K562 (cell line): Measurements from ENCODE around the gene MYO15A. TPM values are rescaled to one million over a fixed set of nuclear protein-coding genes. Genes with fewer than 3 reads are reported as not detected.

Source experiments
- ATAC-seq: fragments of 200-7000 bp; cut with Tn5 transposase; 3 replicates; pipeline ENCODE4 v1.9.1; 2020; ENCODE audit warnings: moderate library complexity
- BruUV-seq: library from RNA; stranded (reverse); fragments of 400-500 nt; replicated peaks from 2 replicates; lab custom pipeline; 2021; lab: Mats Ljungman, UMichigan
- CTCF ChIA-PET: fragments of 300-600 bp; formaldehyde crosslinking; extraction: SDS; loops from one replicate; lab custom pipeline; 2021; ENCODE audit warnings: low intra/inter-chr PET ratio; lab: Yijun Ruan, JAX
- POLR2A ChIA-PET: fragments of 300-600, 350-650 bp; sonication (Branson Sonifier 250); formaldehyde crosslinking; extraction: SDS; loops from one replicate; lab custom pipeline; 2021; ENCODE audit warnings: antibody characterized with exemption, inconsistent platforms; lab: Yijun Ruan, JAX
- DNase-seq, 4 experiments: peaks; one replicate each; pipeline versions ENCODE4 v3.0.0 to v3.0.0-alpha.2; 2011 to 2018; ENCODE audit warnings: low spot score in 3 of 4, mixed read lengths in 3 of 4; ENCODE audit errors: extremely low read depth in 1 of 4
- FAIRE-seq: peaks from 2 replicates; lab custom pipeline; 2011; peaks lifted over from hg19 to GRCh38; lab: Jason Lieb, UNC
- H2AFZ ChIP-seq: 2 replicates; pipeline ENCODE4 v1.6.0; 2011; ENCODE audit warnings: low read depth, low read length, control low read depth, inconsistent platforms
- H3K27ac ChIP-seq: fragments of 200-600 bp; 3 replicates; pipeline ENCODE4 v1.8.0; 2011; ENCODE audit warnings: low read depth, mild to moderate bottlenecking, control low read depth, inconsistent platforms, low read length, moderate library complexity, mixed read lengths; ENCODE audit errors: extremely low read depth
- H3K27me3 ChIP-seq, 2 experiments: fragments of 300-600 bp in 1 of 2; 2 replicates in 1 of 2; 3 replicates in 1 of 2; pipeline versions ENCODE4 v1.6.0 to v1.8.0; 2011; ENCODE audit warnings: inconsistent platforms in 2 of 2, low read length in 2 of 2, mild to moderate bottlenecking in 1 of 2, mixed read lengths in 1 of 2, moderate library complexity in 1 of 2; ENCODE audit not compliant: control insufficient read depth in 2 of 2, insufficient read depth in 2 of 2
- H3K36me3 ChIP-seq: fragments of 300-600 bp; 3 replicates; pipeline ENCODE4 v1.8.0; 2011; ENCODE audit warnings: mild to moderate bottlenecking, low read length, inconsistent platforms; ENCODE audit not compliant: control insufficient read depth, insufficient read depth
- H3K4me1 ChIP-seq, 2 experiments: fragments of 200-600 bp in 1 of 2; replicated peaks in 1 of 2; 2 replicates in 1 of 2; 3 replicates in 1 of 2; pipeline versions ENCODE4 v1.5.1 to v1.8.0; 2011; ENCODE audit warnings: inconsistent platforms in 2 of 2, low read length in 2 of 2, mild to moderate bottlenecking in 1 of 2, mixed read lengths in 1 of 2, moderate library complexity in 1 of 2; ENCODE audit not compliant: control insufficient read depth in 2 of 2, insufficient read depth in 2 of 2
- H3K4me2 ChIP-seq: 2 replicates; pipeline ENCODE4 v1.6.1; 2011; ENCODE audit warnings: low read length, control low read depth, inconsistent platforms, mixed read lengths; ENCODE audit not compliant: insufficient read depth
- H3K4me3 ChIP-seq: fragments of 200-600 bp; sonication (generic), shearing (Covaris generic); 2 replicates; pipeline ENCODE4 v1.5.1; 2016; ENCODE audit warnings: control low read depth, inconsistent platforms
- H3K79me2 ChIP-seq: fragments of 200-600 bp; 3 replicates; pipeline ENCODE4 v1.8.0; 2011; ENCODE audit warnings: low read length, inconsistent platforms; ENCODE audit not compliant: control insufficient read depth, insufficient read depth
- H3K9ac ChIP-seq, 2 experiments: 2 replicates each; pipeline versions ENCODE4 v1.6.0 to v1.6.1; 2011; ENCODE audit warnings: low read depth in 2 of 2, low read length in 2 of 2, control low read depth in 1 of 2, inconsistent platforms in 1 of 2, mild to moderate bottlenecking in 1 of 2, mixed read lengths in 1 of 2; ENCODE audit not compliant: insufficient read depth in 1 of 2
- H3K9me1 ChIP-seq: one replicate; pipeline ENCODE4 v1.6.0; 2011; ENCODE audit warnings: inconsistent platforms, mild to moderate bottlenecking, low read length, moderate library complexity; ENCODE audit not compliant: control insufficient read depth, insufficient read depth
- H3K9me3 ChIP-seq: replicated peaks from 2 replicates; pipeline ENCODE4 v1.5.1; 2011; ENCODE audit warnings: low read depth, low read length, inconsistent platforms; ENCODE audit not compliant: control insufficient read depth, insufficient read depth
- H4K20me1 ChIP-seq: replicated peaks from 2 replicates; pipeline ENCODE4 v1.6.1; 2011; ENCODE audit warnings: low read length, inconsistent platforms, mixed read lengths; ENCODE audit not compliant: control insufficient read depth, insufficient read depth
- CBFB ChIP-seq: sonication (generic); formaldehyde crosslinking; IDR thresholded peaks from 2 replicates; pipeline ENCODE4 v1.4.0; 2020; ENCODE audit warnings: mild to moderate bottlenecking, missing genetic modification reagents
- ESRRB ChIP-seq: fragments of 250-450 bp; sonication (Bioruptor Pico); IDR thresholded peaks from 2 replicates; pipeline ENCODE4 v1.5.0; 2020; ENCODE audit warnings: mild to moderate bottlenecking, moderate library complexity, borderline replicate concordance
- GTF2F1 ChIP-seq: IDR thresholded peaks from 2 replicates; pipeline ENCODE4 v1.6.1; 2011; ENCODE audit warnings: low read depth, low read length, improper control_type of control experiment
- POLR3G ChIP-seq: IDR thresholded peaks from 2 replicates; pipeline ENCODE4 v1.6.1; 2011; ENCODE audit not compliant: insufficient read length, insufficient replicate concordance; ENCODE audit errors: extremely low read depth
- RFX5 ChIP-seq: IDR thresholded peaks from 2 replicates; pipeline ENCODE4 v1.6.1; 2011; ENCODE audit warnings: low read depth, mild to moderate bottlenecking, improper control_type of control experiment, low read length
- SMARCC2 ChIP-seq: fragments of 450-650 bp; IDR thresholded peaks from 2 replicates; pipeline ENCODE4 v1.6.1; 2017; ENCODE audit warnings: antibody characterized with exemption, moderate library complexity, mild to moderate bottlenecking, low read depth
- SREBF2 ChIP-seq: sonication (generic); formaldehyde crosslinking; IDR thresholded peaks from 2 replicates; pipeline ENCODE4 v1.4.0; 2020; ENCODE audit warnings: mild to moderate bottlenecking, missing genetic modification reagents
- TAL1 ChIP-seq: fragments of 450-650 bp; IDR thresholded peaks from 2 replicates; pipeline ENCODE4 v1.6.1; 2016; ENCODE audit warnings: mild to moderate bottlenecking
- ZNF282 ChIP-seq: sonication (generic); formaldehyde crosslinking; IDR thresholded peaks from 2 replicates; pipeline ENCODE4 v1.8.1; 2023; ENCODE audit warnings: missing genetic modification reagents
- in situ Hi-C: fragments of 300-500 bp; cut with MboI; formaldehyde crosslinking; loops from 4 replicates; pipeline ENCODE4 v1.15.0; 2018; ENCODE audit warnings: inconsistent platforms, mixed read lengths
- intact Hi-C: fragments of 100-400 bp; cut with micrococcal nuclease; formaldehyde crosslinking; loops from 2 replicates; pipeline ENCODE4 v1.14.2; 2022
- polyA plus RNA-seq, 8 experiments: library from polyadenylated mRNA; depleted of rRNA in 4 of 8; stranded (reverse) in 5 of 8; unstranded in 3 of 8; fragments of >200 nt; fragmentation: Nextera tagmentation in 2 of 8; fragmentation: Illumina TruSeq in 1 of 8; extraction: Ambion mirVana in 2 of 8; extraction: Trizol in 1 of 8; gene quantifications; 2 replicates each; pipeline versions ENCODE4 v1.2.1 to v1.2.3, GENCODE V29; 2011 to 2014; ENCODE audit warnings: inconsistent platforms in 1 of 8, missing spikeins in 1 of 8
- total RNA-seq, 7 experiments: library from RNA; depleted of rRNA in 6 of 7; stranded (reverse); fragments of >200 nt in 6 of 7; fragmentation: Illumina TruSeq in 2 of 7; extraction: Trizol in 2 of 7; gene quantifications; 2 replicates each; pipeline versions ENCODE4 v1.2.1 to v1.2.3, GENCODE V29; 2011 to 2021; ENCODE audit warnings: low replicate concordance in 1 of 7
- TF ChIP-seq, protein P1 (sequence below), 2 experiments: fragments of 450-650 bp; IDR thresholded peaks; 2 replicates each; pipeline ENCODE4 v1.6.1; 2016

Gene MYO15A
- total and polyA plus RNA-seq, 9 of the 15 experiments (the other 6 are each of a cell fraction or from before 2014, with no cell fraction given) = 0.05 to 0.88 (median 0.14) TPM; not detected in 1

DNA sequence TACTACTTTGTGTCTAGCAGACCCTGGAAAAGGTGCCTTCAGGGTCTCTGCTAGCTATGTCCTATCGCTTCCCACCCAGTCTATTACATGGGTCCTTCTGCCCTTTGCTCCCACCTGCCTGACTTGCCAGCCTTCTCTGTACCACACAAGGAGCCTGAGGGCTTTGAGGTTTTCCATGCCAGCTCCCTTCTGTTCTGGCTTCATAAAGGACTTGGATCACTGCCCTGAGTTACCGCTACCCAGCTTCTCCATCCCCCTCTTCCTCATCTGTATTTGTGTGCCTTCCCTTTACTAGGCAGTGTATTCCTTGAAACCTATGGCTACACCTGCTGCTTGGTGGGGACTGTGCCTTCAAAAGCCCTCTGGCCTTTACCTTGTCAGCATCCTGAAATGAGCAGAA is 97.3 kb downstream of the MYO15A start (continued):
- TF ChIP-seq ZNF282 (CRISPR knock-in tag) (no peak), SREBF2 (no peak), CBFB (no peak), RFX5 (no peak), SMARCC2 (no peak), GTF2F1 (no peak), POLR3G (no peak)
- TF ChIP-seq, protein P1, sequence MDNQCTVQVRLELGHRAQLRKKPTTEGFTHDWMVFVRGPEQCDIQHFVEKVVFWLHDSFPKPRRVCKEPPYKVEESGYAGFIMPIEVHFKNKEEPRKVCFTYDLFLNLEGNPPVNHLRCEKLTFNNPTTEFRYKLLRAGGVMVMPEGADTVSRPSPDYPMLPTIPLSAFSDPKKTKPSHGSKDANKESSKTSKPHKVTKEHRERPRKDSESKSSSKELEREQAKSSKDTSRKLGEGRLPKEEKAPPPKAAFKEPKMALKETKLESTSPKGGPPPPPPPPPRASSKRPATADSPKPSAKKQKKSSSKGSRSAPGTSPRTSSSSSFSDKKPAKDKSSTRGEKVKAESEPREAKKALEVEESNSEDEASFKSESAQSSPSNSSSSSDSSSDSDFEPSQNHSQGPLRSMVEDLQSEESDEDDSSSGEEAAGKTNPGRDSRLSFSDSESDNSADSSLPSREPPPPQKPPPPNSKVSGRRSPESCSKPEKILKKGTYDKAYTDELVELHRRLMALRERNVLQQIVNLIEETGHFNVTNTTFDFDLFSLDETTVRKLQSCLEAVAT (IDR thresholded peaks at IDR 0.05) = no peak
- TF ChIP-seq, all 486 proteins: peak for 0

DNA sequence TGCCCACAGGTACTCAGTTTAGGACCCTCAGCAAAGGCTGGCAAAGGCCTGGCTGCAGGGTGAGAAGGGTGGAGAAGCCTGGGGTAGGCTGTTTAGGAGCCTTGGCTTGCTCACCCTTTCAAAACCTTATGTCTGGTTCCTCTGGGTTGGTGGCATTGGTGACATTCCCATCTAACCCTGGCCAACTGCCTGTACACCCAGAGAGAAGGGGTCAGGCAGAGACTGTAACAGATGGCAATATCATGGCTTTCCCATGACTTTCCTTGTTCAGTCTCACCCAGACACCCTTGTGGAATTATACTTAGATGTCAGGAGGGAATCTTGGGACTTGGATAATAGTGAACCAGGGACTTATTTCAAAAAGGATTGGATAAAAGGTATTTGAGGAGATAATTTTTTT is 98.4 kb downstream of the MYO15A start:
- POLR2A ChIA-PET = no interaction called here
- CTCF ChIA-PET = no interaction called here
- no peak for TF ChIP-seq ESRRB (CRISPR knock-in tag)
- no peak for TF ChIP-seq TAL1

More for the DNA sequence above, 98.4 kb downstream of the MYO15A start:
- no peaks in the 10 kb centered on the region for H3K4me1 ChIP-seq
- no peak overlapping the region for H3K4me3 ChIP-seq
- H2AFZ ChIP-seq = no peak overlapping the region
- FAIRE-seq = no peak
- intact Hi-C loops (no loop called here), in situ Hi-C loops (loop anchor here (25.0 kb wide), 1 partner anchor 355 kb away; no protein-coding TSS in a partner anchor)
- no peaks in the 10 kb centered on the region for H3K9me3 ChIP-seq
- H3K9me1 ChIP-seq = peaks cover 3% of the 10 kb centered on the region
- H3K27me3 ChIP-seq = no peaks in the 10 kb centered on the region
- peaks cover 9% of the 10 kb centered on the region for H4K20me1 ChIP-seq
- no peak overlapping the region for H3K4me2 ChIP-seq
- no TSS peak for BruUV-seq
- H3K9ac ChIP-seq = no peak overlapping the region
- peaks cover 7% of the 10 kb centered on the region; the same call in 2 of the 3 replicates for H3K79me2 ChIP-seq
- peaks cover 67% of the 10 kb centered on the region; the same call in 2 of the 3 replicates for H3K36me3 ChIP-seq
- ATAC-seq = no peak
- no peak overlapping the region for H3K27ac ChIP-seq
- DNase-seq = no peak
